Neuronal stem cell (in vitro differentiated cells): Measurements from ENCODE around the gene GNA14.
"Not testable (repeated sequence)": the region's sequence is repeated elsewhere in the genome, so short reads cannot be mapped to it uniquely, and the experiment has no call there.

ENCODE experiments used
- DNase-seq: peaks from one replicate; pipeline ENCODE4 v3.0.0-alpha.2; 2013; ENCODE audit warnings: low spot score
- H2AFZ ChIP-seq: one replicate; pipeline ENCODE4 v1.6.1; 2013; ENCODE audit warnings: mild to moderate bottlenecking, low read length, inconsistent platforms
- H2AK5ac ChIP-seq: 2 replicates; pipeline ENCODE4 v1.6.1; 2013; ENCODE audit warnings: low read depth, mild to moderate bottlenecking, inconsistent platforms, low read length, moderate library complexity, mixed read lengths
- H2BK120ac ChIP-seq: 2 replicates; pipeline ENCODE4 v1.6.1; 2013; ENCODE audit warnings: low read depth, mild to moderate bottlenecking, inconsistent platforms, low read length, moderate library complexity, mixed read lengths
- H2BK12ac ChIP-seq: one replicate; pipeline ENCODE4 v1.6.1; 2013; ENCODE audit warnings: low read length, inconsistent platforms
- H2BK15ac ChIP-seq: 2 replicates; pipeline ENCODE4 v1.6.1; 2013; ENCODE audit warnings: mild to moderate bottlenecking, low read length, inconsistent platforms, mixed read lengths
- H2BK5ac ChIP-seq: one replicate; pipeline ENCODE4 v1.6.1; 2013; ENCODE audit warnings: inconsistent platforms, mild to moderate bottlenecking, low read length, moderate library complexity
- H3K14ac ChIP-seq: one replicate; pipeline ENCODE4 v1.6.1; 2013; ENCODE audit warnings: low read length, inconsistent platforms
- H3K18ac ChIP-seq: 2 replicates; pipeline ENCODE4 v1.6.1; 2013; ENCODE audit warnings: low read length, inconsistent platforms
- H3K23ac ChIP-seq: 2 replicates; pipeline ENCODE4 v1.6.1; 2013; ENCODE audit warnings: low read depth, mild to moderate bottlenecking, mixed read lengths, low read length, inconsistent platforms; ENCODE audit not compliant: poor library complexity
- H3K27ac ChIP-seq: replicated peaks from 3 replicates; pipeline ENCODE4 v1.5.1; 2013; ENCODE audit warnings: low read length, inconsistent platforms
- H3K27me3 ChIP-seq, 3 experiments: 2 replicates each; pipeline ENCODE4 v1.6.1; 2013; ENCODE audit warnings: low read length in 3 of 3, mild to moderate bottlenecking in 2 of 3, inconsistent platforms in 1 of 3, low read depth in 1 of 3, mixed read lengths in 1 of 3, moderate library complexity in 1 of 3; ENCODE audit not compliant: control insufficient read depth in 3 of 3, insufficient read depth in 3 of 3
- H3K36me3 ChIP-seq, 2 donors: replicated peaks in 1 of 2; 2 replicates each; pipeline ENCODE4 v1.6.1; 2013; ENCODE audit warnings: low read length in 2 of 2; ENCODE audit not compliant: control insufficient read depth in 2 of 2, insufficient read depth in 2 of 2
- H3K4ac ChIP-seq: 2 replicates; pipeline ENCODE4 v1.6.1; 2013; ENCODE audit warnings: inconsistent platforms, mild to moderate bottlenecking, low read length, moderate library complexity
- H3K4me1 ChIP-seq, 2 donors: 1 replicate in 1 of 2; 2 replicates in 1 of 2; pipeline ENCODE4 v1.6.1; 2013; ENCODE audit warnings: low read length in 2 of 2, low read depth in 1 of 2; ENCODE audit not compliant: control insufficient read depth in 2 of 2, insufficient read depth in 1 of 2
- H3K4me2 ChIP-seq: one replicate; pipeline ENCODE4 v1.6.1; 2013; ENCODE audit warnings: mild to moderate bottlenecking, low read length, inconsistent platforms; ENCODE audit not compliant: insufficient read depth, poor library complexity, severe bottlenecking
- H3K4me3 ChIP-seq, 2 donors: 2 replicates each; pipeline ENCODE4 v1.5.1; 2013; ENCODE audit warnings: low read length in 2 of 2, mild to moderate bottlenecking in 2 of 2, inconsistent platforms in 1 of 2, moderate library complexity in 1 of 2
- H3K79me1 ChIP-seq: one replicate; pipeline ENCODE4 v1.6.1; 2013; ENCODE audit warnings: low read depth, mild to moderate bottlenecking, inconsistent platforms, low read length, moderate library complexity
- H3K9ac ChIP-seq: one replicate; pipeline ENCODE4 v1.6.1; 2013; ENCODE audit warnings: mild to moderate bottlenecking, low read depth, low read length, inconsistent platforms; ENCODE audit not compliant: poor library complexity
- H3K9me3 ChIP-seq, 2 donors: replicated peaks in 1 of 2; 2 replicates each; pipeline versions ENCODE3 to v1.6.1; 2013; ENCODE audit warnings: low read length in 2 of 2, mild to moderate bottlenecking in 2 of 2, inconsistent platforms in 1 of 2, low read depth in 1 of 2, mixed read lengths in 1 of 2, moderate library complexity in 1 of 2; ENCODE audit not compliant: control insufficient read depth in 2 of 2, insufficient read depth in 1 of 2
- H4K8ac ChIP-seq: one replicate; pipeline ENCODE4 v1.6.1; 2013; ENCODE audit warnings: low read depth, mild to moderate bottlenecking, inconsistent platforms, low read length, moderate library complexity
- H4K91ac ChIP-seq: one replicate; pipeline ENCODE4 v1.6.1; 2013; ENCODE audit warnings: low read length, low read depth, mild to moderate bottlenecking, inconsistent platforms; ENCODE audit not compliant: poor library complexity
- WGBS, 2 donors: extraction: QIAGEN DNeasy Blood & Tissue Kit; methylation state at CpG; one replicate each; pipeline ENCODE4 v1.1.7; 2013; ENCODE audit warnings: missing lambda C conversion rate in 2 of 2, mixed read lengths in 1 of 2; ENCODE audit not compliant: insufficient read length in 2 of 2, insufficient replicate concordance in 1 of 2; ENCODE audit errors: extremely low coverage in 2 of 2; 5-methylcytosine and 5-hydroxymethylcytosine counted together

Gene GNA14

DNA sequence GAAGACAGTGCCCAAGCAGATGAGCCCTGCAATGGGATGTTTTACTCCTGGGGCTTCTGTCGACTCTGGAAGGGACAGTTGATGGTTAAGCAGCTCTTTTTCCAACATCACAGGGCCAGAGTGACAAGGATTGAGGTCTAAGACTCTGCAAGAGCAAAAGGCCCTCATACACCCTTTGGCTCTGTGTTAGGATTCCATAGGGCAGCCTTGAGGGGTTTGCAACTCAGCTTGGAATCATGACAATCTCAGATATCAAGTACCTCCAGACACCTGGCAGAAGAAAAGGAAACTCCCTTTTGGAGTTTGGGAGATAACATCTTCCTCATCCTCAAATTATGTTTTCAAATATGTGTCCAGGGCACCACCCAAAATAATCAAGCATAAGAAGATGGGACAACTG lies 205.7 kb downstream of the GNA14 start:
- Histone ChIP-seq H2BK15ac (no peak overlapping the region), H3K4ac (no peak overlapping the region), H3K23ac (no peak overlapping the region), H4K91ac (no peak overlapping the region), H3K9ac (no peak overlapping the region), H3K4me2 (no peak overlapping the region), H3K27ac (no peak overlapping the region), H2AFZ (no peak overlapping the region), H3K36me3 (no peaks in the 10 kb centered on the region), H2BK12ac (no peak overlapping the region), H2AK5ac (no peak overlapping the region), H2BK120ac (no peak overlapping the region), H3K14ac (no peak overlapping the region), H3K9me3 (no peaks in the 10 kb centered on the region), H3K4me3 (no peak overlapping the region), H3K79me1 (no peaks in the 10 kb centered on the region), H4K8ac (no peak overlapping the region), H3K4me1 (peaks cover 0 to 5% of the 10 kb centered on the region in 2 donors), H2BK5ac (no peak overlapping the region), H3K18ac (no peak overlapping the region), H3K27me3 (peaks cover 0 to 6% (median 0%) of the 10 kb centered on the region in 3 experiments)
- WGBS, 2 donors = no CpG with 5 or more reads among the region's 1 CpG
- DNase-seq = no peak

- H2BK5ac ChIP-seq, H2AFZ ChIP-seq, H3K79me1 ChIP-seq, H3K18ac ChIP-seq, H3K36me3 ChIP-seq, H3K4me1 ChIP-seq, H2BK12ac ChIP-seq, H3K4me3 ChIP-seq, H3K23ac ChIP-seq, H4K91ac ChIP-seq, H2BK120ac ChIP-seq, H3K27me3 ChIP-seq, DNase-seq, H2BK15ac ChIP-seq, H3K27ac ChIP-seq, H2AK5ac ChIP-seq, H3K4ac ChIP-seq, H3K9me3 ChIP-seq, H4K8ac ChIP-seq, H3K4me2 ChIP-seq, H3K14ac ChIP-seq, H3K9ac ChIP-seq: not testable (repeated sequence)
- no CpG with 5 or more reads among the region's 7 CpGs for WGBS, 2 donors
Measured at GRCh38 chr9:77441124-77441523, 207.0 kb downstream of the GNA14 start.

- no peak for DNase-seq
Measured at GRCh38 chr9:77440057-77440456, 208.1 kb downstream of the GNA14 start.

GRCh38 chr9:77438653-77439052 lies 209.5 kb downstream of the GNA14 start:
- peaks cover 0 to 5% of the 10 kb centered on the region in 2 donors for H3K4me1 ChIP-seq
- H3K9ac ChIP-seq = no peak overlapping the region
- no peak overlapping the region for H4K91ac ChIP-seq
- no peak overlapping the region for H3K4ac ChIP-seq
- no peak overlapping the region for H2BK5ac ChIP-seq
- no peak overlapping the region for H2BK15ac ChIP-seq
- H3K23ac ChIP-seq = no peak overlapping the region
- no peak overlapping the region for H3K18ac ChIP-seq
- no peaks in the 10 kb centered on the region for H3K79me1 ChIP-seq
- no CpG with 5 or more reads among the region's 3 CpGs for WGBS, 2 donors
- no peaks in the 10 kb centered on the region for H3K9me3 ChIP-seq
- no peak overlapping the region for H2AFZ ChIP-seq
- H3K14ac ChIP-seq = no peak overlapping the region
- no peak overlapping the region for H3K4me2 ChIP-seq
- no peak overlapping the region for H2BK120ac ChIP-seq
- no peak overlapping the region for H2AK5ac ChIP-seq
- DNase-seq = no peak
- no peak overlapping the region for H4K8ac ChIP-seq
- no peak overlapping the region for H3K4me3 ChIP-seq
- peaks cover 0 to 2% (median 0%) of the 10 kb centered on the region in 3 experiments for H3K27me3 ChIP-seq
- H2BK12ac ChIP-seq = no peak overlapping the region
- H3K27ac ChIP-seq = no peak overlapping the region
- H3K36me3 ChIP-seq = no peaks in the 10 kb centered on the region

More at GRCh38 chr9:77440057-77440456, 208.1 kb downstream of the GNA14 start:
- H3K14ac ChIP-seq = no peak overlapping the region
- no peak overlapping the region for H2BK5ac ChIP-seq
- no peak overlapping the region for H2AK5ac ChIP-seq
- H3K9me3 ChIP-seq = no peaks in the 10 kb centered on the region
- peaks cover 0 to 5% of the 10 kb centered on the region in 2 donors for H3K4me1 ChIP-seq
- H3K79me1 ChIP-seq = no peaks in the 10 kb centered on the region
- no peak overlapping the region for H2BK15ac ChIP-seq
- H3K9ac ChIP-seq = no peak overlapping the region
- no CpG with 5 or more reads among the region's 10 CpGs for WGBS, 2 donors
- no peak overlapping the region for H3K27ac ChIP-seq
- no peak overlapping the region for H3K4me2 ChIP-seq
- H2BK120ac ChIP-seq = no peak overlapping the region
- peaks cover 0 to 2% (median 0%) of the 10 kb centered on the region in 3 experiments for H3K27me3 ChIP-seq
- H3K4ac ChIP-seq = no peak overlapping the region
- H3K36me3 ChIP-seq = no peaks in the 10 kb centered on the region
- peak overlapping the region; percentile 70 for H2AFZ ChIP-seq
- no peak overlapping the region for H4K91ac ChIP-seq
- H3K23ac ChIP-seq = no peak overlapping the region
- H3K18ac ChIP-seq = no peak overlapping the region
- H2BK12ac ChIP-seq = no peak overlapping the region
- no peak overlapping the region for H3K4me3 ChIP-seq
- H4K8ac ChIP-seq = no peak overlapping the region
